PFSK-1 (cell line): ENCODE measurements around the gene UGCG.

Experiments
- FOXP2 ChIP-seq: optimal IDR thresholded peaks from 2 replicates; pipeline ENCODE3; 2011; ENCODE audit warnings: borderline replicate concordance, control low read depth, inconsistent platforms; ENCODE audit not compliant: insufficient read depth; ENCODE audit errors: extremely low read length, extremely low read depth
- POLR2AphosphoS5 ChIP-seq: IDR thresholded peaks from 2 replicates; pipeline ENCODE4 v1.6.1; 2012; ENCODE audit warnings: low read depth, mild to moderate bottlenecking, control low read depth, low read length, moderate library complexity
- SIN3A ChIP-seq: IDR thresholded peaks from 2 replicates; pipeline ENCODE4 v1.6.1; 2012; ENCODE audit warnings: mild to moderate bottlenecking, low read length, moderate library complexity, borderline replicate concordance; ENCODE audit not compliant: insufficient read depth
- TAF1 ChIP-seq: IDR thresholded peaks from 2 replicates; pipeline ENCODE4 v1.6.1; 2012; ENCODE audit warnings: low read length, control low read depth, borderline replicate concordance; ENCODE audit not compliant: insufficient read depth
- TF ChIP-seq, protein P1 (sequence below), 2 experiments: IDR thresholded peaks; 2 replicates each; pipeline versions ENCODE4 v1.6.1 to v1.8.0; 2011 to 2012; ENCODE audit warnings: low read depth in 2 of 2, low read length in 2 of 2, control low read depth in 1 of 2, inconsistent platforms in 1 of 2, mild to moderate bottlenecking in 1 of 2, moderate library complexity in 1 of 2; ENCODE audit not compliant: insufficient read depth in 1 of 2

UGCG gene

DNA sequence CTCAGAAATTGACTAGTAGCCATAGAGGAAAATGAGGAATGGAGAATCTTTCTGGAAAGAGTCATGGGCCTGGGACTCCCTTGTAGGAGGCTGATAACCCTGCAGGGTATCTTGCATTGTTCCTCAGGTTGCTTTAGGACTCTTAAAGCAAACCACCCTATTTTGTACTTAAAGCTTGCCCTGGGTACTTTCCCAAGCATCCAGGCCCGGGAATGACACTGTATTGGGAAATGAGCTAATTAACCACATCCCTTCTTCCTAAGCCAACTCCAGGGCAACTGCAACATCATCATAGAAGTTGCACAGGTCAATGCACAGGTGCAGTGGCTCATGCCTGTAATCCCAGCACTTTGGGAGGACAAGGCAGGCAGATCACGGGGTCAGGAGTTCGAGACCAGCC, 55.9 kb downstream of the UGCG start:
- TF ChIP-seq, protein P1, sequence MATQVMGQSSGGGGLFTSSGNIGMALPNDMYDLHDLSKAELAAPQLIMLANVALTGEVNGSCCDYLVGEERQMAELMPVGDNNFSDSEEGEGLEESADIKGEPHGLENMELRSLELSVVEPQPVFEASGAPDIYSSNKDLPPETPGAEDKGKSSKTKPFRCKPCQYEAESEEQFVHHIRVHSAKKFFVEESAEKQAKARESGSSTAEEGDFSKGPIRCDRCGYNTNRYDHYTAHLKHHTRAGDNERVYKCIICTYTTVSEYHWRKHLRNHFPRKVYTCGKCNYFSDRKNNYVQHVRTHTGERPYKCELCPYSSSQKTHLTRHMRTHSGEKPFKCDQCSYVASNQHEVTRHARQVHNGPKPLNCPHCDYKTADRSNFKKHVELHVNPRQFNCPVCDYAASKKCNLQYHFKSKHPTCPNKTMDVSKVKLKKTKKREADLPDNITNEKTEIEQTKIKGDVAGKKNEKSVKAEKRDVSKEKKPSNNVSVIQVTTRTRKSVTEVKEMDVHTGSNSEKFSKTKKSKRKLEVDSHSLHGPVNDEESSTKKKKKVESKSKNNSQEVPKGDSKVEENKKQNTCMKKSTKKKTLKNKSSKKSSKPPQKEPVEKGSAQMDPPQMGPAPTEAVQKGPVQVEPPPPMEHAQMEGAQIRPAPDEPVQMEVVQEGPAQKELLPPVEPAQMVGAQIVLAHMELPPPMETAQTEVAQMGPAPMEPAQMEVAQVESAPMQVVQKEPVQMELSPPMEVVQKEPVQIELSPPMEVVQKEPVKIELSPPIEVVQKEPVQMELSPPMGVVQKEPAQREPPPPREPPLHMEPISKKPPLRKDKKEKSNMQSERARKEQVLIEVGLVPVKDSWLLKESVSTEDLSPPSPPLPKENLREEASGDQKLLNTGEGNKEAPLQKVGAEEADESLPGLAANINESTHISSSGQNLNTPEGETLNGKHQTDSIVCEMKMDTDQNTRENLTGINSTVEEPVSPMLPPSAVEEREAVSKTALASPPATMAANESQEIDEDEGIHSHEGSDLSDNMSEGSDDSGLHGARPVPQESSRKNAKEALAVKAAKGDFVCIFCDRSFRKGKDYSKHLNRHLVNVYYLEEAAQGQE (IDR thresholded peaks at IDR 0.05; ENCODE audit: insufficient read depth in 1 of 2, low read depth in 2 of 2, low read length in 2 of 2) = no peak
- no peak for TF ChIP-seq SIN3A
- no peak for TF ChIP-seq TAF1
- TF ChIP-seq FOXP2 = no peak
- TF ChIP-seq POLR2AphosphoS5 = no peak

DNA sequence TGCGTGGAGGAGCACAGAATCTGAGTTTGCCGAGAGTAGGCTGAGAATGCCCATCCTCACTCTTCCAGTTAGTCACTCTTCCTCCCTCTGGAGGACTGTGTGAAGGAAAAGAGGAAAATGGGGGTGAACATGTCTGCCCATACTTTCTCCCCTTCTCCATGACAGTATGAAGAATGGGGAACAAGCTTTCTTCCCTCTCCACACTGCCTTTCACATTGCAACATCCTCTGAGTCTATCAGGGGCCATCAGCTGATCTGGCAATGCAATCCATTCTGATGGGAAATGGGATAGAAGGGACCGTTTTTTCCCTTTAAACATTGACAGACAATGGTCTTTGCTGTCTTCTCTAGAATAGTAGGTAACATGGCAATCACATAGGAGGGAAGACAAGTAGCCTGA, 56.8 kb downstream of the UGCG start:
- TF ChIP-seq FOXP2 (no peak), SIN3A (no peak), POLR2AphosphoS5 (no peak), TAF1 (no peak)
- TF ChIP-seq, protein P1 (IDR thresholded peaks at IDR 0.05; ENCODE audit: insufficient read depth in 1 of 2, low read depth in 2 of 2, low read length in 2 of 2) = no peak

DNA sequence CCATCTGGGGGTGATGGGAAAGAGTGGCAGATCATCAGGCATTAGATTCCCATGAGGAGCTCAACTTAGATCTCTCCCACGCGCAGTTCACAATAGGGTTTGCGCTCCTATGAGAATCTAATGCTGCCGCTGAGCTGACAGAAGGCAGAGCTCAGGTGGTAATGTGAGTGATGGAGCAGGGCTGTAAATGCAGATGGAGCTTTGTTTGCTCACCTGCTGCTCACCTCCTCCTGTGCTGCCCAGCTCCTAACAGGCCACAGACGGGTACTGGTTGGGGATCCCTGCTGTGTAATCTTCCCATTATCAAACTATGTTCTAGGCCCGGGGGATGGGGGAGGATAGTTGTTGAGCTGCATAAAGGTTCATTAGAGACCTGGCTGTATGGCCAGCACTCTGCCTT, 58.4 kb downstream of the UGCG start:
- TF ChIP-seq, protein P1 (IDR thresholded peaks at IDR 0.05; ENCODE audit: insufficient read depth in 1 of 2, low read depth in 2 of 2, low read length in 2 of 2) = no peak

DNA sequence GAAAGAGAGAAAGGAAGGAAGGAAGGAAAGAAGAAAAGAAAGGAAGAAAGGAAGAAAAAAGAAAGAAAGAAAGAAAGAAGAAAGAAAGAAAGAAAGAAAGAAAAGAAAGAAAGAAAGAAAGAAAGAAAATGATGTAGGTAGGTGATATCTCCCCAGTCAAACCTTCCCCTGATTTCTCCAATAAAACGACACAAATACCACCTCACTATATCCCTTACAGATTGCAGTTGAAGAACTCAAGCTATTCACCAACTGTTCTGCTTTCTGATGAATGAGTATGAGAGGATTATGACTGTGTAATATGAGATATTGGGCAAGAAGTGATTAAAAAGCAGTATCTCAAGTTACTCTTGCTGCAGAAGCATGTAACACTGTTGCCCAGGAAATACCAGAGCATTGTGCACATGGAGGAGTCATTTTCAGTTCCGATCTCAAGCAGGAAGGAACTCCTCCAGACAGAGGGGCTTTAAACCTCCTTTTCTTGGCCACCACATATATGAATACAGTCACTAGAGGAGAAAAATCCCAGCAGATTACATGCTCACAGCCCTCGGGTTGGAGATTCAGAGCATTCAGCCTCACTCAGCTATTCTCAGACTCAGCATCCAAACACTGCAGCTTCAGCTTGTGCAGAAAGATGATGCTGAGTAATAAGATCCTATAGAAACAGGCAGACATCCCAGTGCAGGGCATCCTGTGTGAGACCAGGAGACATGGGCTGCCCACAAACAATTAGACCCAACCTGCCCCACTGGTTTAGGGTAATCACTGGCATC, 61.4 kb downstream of the UGCG start:
- TF ChIP-seq TAF1 (no peak), SIN3A (peak; percentile 70; the same call in 1 of the 2 replicates), POLR2AphosphoS5 (no peak)

- TF ChIP-seq POLR2AphosphoS5 = no peak
These were observed 63.1 kb downstream of the UGCG start for GRCh38 chr9:111959468-111960359.

DNA sequence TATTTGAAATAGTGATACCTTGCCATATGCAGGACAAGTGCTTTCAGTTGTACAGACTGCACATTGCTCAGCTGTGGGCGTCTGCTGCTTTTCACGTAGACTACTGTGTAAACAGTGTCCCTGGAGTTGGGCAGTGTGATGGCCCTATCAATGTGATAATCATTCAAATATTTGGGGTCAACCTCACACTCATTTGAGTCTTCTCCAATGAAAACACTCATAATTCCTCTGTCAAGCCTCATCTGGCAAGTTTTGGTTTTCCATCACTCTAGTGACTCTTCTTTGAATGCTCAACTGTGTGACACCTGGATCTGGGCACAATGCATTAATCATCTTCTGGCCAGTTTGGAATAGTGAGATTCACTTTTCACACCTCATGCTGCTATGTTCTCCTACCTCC, 64.4 kb downstream of the UGCG start:
- TF ChIP-seq, protein P1 (IDR thresholded peaks at IDR 0.05; ENCODE audit: insufficient read depth in 1 of 2, low read depth in 2 of 2, low read length in 2 of 2) = no peak
